CD4-positive, alpha-beta memory T cell (primary cell): Measurements from ENCODE around the gene NAA15. TPM values are rescaled to one million over a fixed set of nuclear protein-coding genes. Genes with fewer than 3 reads are reported as not detected.

Experiments
- CTCF ChIA-PET: fragments of 350-600 bp; sonication (Branson Sonifier 250); formaldehyde crosslinking; loops from one replicate; lab custom pipeline; 2021; ENCODE audit warnings: inconsistent platforms; ENCODE audit not compliant: partially characterized antibody; lab: Charles Lee
- POLR2A ChIA-PET: fragments of 350-600 bp; sonication (Branson Sonifier 250); formaldehyde crosslinking; loops from one replicate; lab custom pipeline; 2021; ENCODE audit not compliant: partially characterized antibody; lab: Charles Lee
- DNase-seq, 5 donors: peaks; one replicate each; pipeline versions ENCODE4 v3.0.0 to v3.0.0-alpha.2; 2020 to 2022; ENCODE audit warnings: mixed read lengths in 1 of 5
- H3K27ac ChIP-seq: one replicate; pipeline ENCODE4 v1.7.0; 2013; ENCODE audit warnings: low read depth, low read length
- H3K27me3 ChIP-seq: 2 replicates; pipeline ENCODE4 v1.7.0; 2013; ENCODE audit warnings: mild to moderate bottlenecking, low read length, moderate library complexity; ENCODE audit not compliant: insufficient read depth
- H3K36me3 ChIP-seq: 2 replicates; pipeline ENCODE4 v1.7.0; 2013; ENCODE audit warnings: mild to moderate bottlenecking, low read length, moderate library complexity; ENCODE audit not compliant: insufficient read depth
- H3K4me1 ChIP-seq: 2 replicates; pipeline ENCODE4 v1.7.0; 2013; ENCODE audit warnings: mild to moderate bottlenecking, low read length, moderate library complexity; ENCODE audit not compliant: insufficient read depth
- H3K4me3 ChIP-seq, 2 donors: one replicate each; pipeline ENCODE4 v1.7.0; 2013; ENCODE audit warnings: low read length in 2 of 2, mild to moderate bottlenecking in 1 of 2
- H3K9me3 ChIP-seq, 2 donors: one replicate each; pipeline ENCODE4 v1.7.0; 2013; ENCODE audit warnings: low read length in 2 of 2, control low read depth in 1 of 2; ENCODE audit not compliant: control insufficient read depth in 1 of 2
- H3K27ac Mint-ChIP-seq, 7 donors: one replicate each; pipeline ENCODE4 v1.8.0; 2020 to 2021; ENCODE audit warnings: mixed read lengths in 7 of 7, mild to moderate bottlenecking in 6 of 7, inconsistent platforms in 3 of 7, moderate library complexity in 3 of 7
- H3K27me3 Mint-ChIP-seq, 2 donors: one replicate each; pipeline ENCODE4 v1.8.0; 2020 to 2021; ENCODE audit warnings: mixed read lengths in 2 of 2
- H3K36me3 Mint-ChIP-seq, 2 donors: one replicate each; pipeline ENCODE4 v1.8.0; 2020 to 2021; ENCODE audit warnings: mixed read lengths in 2 of 2, inconsistent platforms in 1 of 2, mild to moderate bottlenecking in 1 of 2
- H3K4me1 Mint-ChIP-seq, 4 donors: one replicate each; pipeline ENCODE4 v1.8.0; 2020 to 2021; ENCODE audit warnings: mixed read lengths in 4 of 4, mild to moderate bottlenecking in 1 of 4
- H3K4me3 Mint-ChIP-seq, 8 donors: one replicate each; pipeline ENCODE4 v1.8.0; 2020 to 2021; ENCODE audit warnings: mixed read lengths in 8 of 8, mild to moderate bottlenecking in 7 of 8, moderate library complexity in 6 of 8, inconsistent platforms in 3 of 8
- H3K9me3 Mint-ChIP-seq, 8 donors: one replicate each; pipeline ENCODE4 v1.8.0; 2020 to 2021; ENCODE audit warnings: mixed read lengths in 8 of 8, mild to moderate bottlenecking in 5 of 8, inconsistent platforms in 3 of 8, moderate library complexity in 1 of 8
- intact Hi-C: fragments of 100-400 bp; cut with micrococcal nuclease; formaldehyde crosslinking; loops from one replicate; pipeline ENCODE4 v1.15.1; 2023
- polyA plus RNA-seq, 2 donors: library from polyadenylated mRNA; unstranded; fragments of 300-500 nt; fragmentation: Illumina TruSeq; gene quantifications; one replicate each; pipeline ENCODE4 v1.2.3, GENCODE V29; 2021
- total RNA-seq, 2 experiments: library from RNA; stranded (reverse); gene quantifications; one replicate each; pipeline ENCODE4 v1.2.3, GENCODE V29; 2021

NAA15 gene
- total and polyA plus RNA-seq, 4 experiments from 2014 or later = 18.6 to 47.7 (median 46.2) TPM

DNA sequence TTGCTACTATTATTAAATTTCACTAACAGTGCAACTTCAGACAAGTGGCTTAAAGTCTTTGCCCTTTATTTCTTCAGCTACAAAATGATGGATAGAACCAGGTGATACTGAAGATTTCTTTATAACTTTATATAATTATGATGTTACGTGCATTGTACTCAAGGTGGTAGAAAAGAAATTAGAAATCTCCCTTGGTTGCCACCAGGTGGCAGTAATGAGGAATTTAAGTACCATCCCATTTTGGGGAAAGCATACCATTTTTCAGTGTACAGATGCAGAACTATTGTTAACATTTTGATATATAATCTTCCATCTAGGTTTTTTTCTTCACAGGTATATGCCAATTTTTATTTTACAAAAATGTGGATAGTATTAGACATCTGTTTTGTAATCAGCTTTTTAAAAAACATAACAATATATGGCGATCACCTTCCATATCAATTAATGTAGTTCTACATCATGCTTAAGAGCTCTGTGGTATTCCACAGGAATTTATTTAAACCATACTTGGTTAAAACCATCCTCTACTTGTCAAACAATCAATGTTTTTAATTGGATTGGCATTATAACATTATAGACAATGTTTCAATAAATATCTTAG, 114.9 kb downstream of the NAA15 start:
- Mint-ChIP-seq H3K27ac (no peak overlapping the region), H3K4me3 (no peak overlapping the region), H3K9me3 (peaks cover 0 to 20% (median 12%) of the 10 kb centered on the region in 8 donors), H3K36me3 (peaks cover 21 to 45% of the 10 kb centered on the region in 2 donors), H3K4me1 (peaks cover 4 to 17% (median 5%) of the 10 kb centered on the region in 4 donors), H3K27me3 (no peaks in the 10 kb centered on the region)
- H3K36me3 ChIP-seq = no peaks in the 10 kb centered on the region
- CTCF ChIA-PET = interaction anchor here (0.7 to 1.9 kb wide), 10 partner anchors 9 to 407 kb away, joined by 3 to 6 read pairs (median 3); no protein-coding TSS in a partner anchor
- H3K27ac ChIP-seq = no peak overlapping the region
- intact Hi-C loops = loop anchor here (1.0 to 10.0 kb wide), 5 partner anchors 37 to 381 kb away; no protein-coding TSS in a partner anchor
- H3K4me1 ChIP-seq = no peaks in the 10 kb centered on the region
- no peaks in the 10 kb centered on the region for H3K27me3 ChIP-seq
- no peak overlapping the region for H3K4me3 ChIP-seq
- H3K9me3 ChIP-seq = no peaks in the 10 kb centered on the region
- peak in 4 of 5 donors; percentile 28 to 47 (median 42) for DNase-seq
- POLR2A ChIA-PET = interaction anchor here (0.8 to 1.0 kb wide), 2 partner anchors 37 to 115 kb away, joined by 3 read pairs; partner anchors contain the start of gene NAA15

DNA sequence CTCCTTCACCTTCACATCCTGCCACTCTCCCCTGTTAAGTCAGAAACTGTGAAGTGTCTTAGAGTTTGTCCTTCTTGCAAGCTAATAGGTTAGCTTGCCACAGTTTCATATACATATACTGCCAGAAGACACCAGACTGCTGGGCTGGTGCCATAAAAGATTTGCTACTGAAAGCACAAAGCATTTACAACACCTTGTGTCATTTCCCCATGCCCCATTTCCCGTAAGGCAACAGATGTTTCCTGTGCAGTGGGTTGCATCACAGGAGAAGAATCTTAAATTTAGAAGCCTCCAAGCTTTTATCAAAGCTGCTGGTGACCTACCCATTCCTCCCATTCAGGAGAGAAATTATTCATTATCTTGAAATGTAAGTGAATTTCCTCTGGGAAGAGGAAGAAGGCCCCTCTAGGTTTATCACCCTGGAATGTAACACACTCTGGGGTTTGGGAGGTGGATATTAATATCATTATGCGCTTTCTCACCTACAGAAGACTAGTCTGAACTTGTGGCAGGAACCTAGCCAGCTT, 118.1 kb downstream of the NAA15 start:
- DNase-seq = peak in 1 of 5 donors; percentile 14
- Mint-ChIP-seq H3K9me3 (peaks cover 0 to 28% (median 16%) of the 10 kb centered on the region in 8 donors), H3K27me3 (no peaks in the 10 kb centered on the region), H3K36me3 (peaks cover 9 to 46% of the 10 kb centered on the region in 2 donors), H3K4me1 (peaks cover 3 to 17% (median 4%) of the 10 kb centered on the region in 4 donors), H3K4me3 (no peak overlapping the region), H3K27ac (peak overlapping the region in 4 of 7 donors; percentile 29 to 82 (median 61))
- Histone ChIP-seq H3K9me3 (no peaks in the 10 kb centered on the region), H3K4me1 (no peaks in the 10 kb centered on the region), H3K36me3 (no peaks in the 10 kb centered on the region), H3K27me3 (no peaks in the 10 kb centered on the region), H3K4me3 (no peak overlapping the region), H3K27ac (no peak overlapping the region)
- ChIA-PET CTCF (interaction anchor here (1.1 to 2.1 kb wide), 2 partner anchors 33 to 234 kb away, joined by 3 to 8 read pairs; no protein-coding TSS in a partner anchor), POLR2A (no interaction called here)
- intact Hi-C loops = loop anchor here (10.0 kb wide), 1 partner anchor 385 kb away; no protein-coding TSS in a partner anchor

DNA sequence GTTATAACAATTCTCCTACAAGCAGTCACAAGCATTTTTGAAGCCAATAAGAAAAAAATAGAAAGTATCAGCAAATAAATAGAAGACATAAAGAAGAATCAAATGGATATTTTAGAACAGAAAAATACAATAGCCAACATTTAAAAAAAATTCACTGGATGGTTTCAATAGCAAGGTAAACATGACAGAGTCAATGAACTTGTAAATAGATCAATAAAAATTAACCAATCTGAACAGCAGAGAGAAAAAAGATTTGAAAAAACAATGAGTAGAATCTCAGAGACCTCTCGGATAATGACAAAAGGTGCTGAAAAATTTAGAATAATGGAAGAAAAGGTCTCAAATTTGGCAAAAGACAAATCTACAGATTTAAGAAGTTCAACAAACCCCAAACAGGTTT, 119.3 kb downstream of the NAA15 start:
- POLR2A ChIA-PET = no interaction called here

DNA sequence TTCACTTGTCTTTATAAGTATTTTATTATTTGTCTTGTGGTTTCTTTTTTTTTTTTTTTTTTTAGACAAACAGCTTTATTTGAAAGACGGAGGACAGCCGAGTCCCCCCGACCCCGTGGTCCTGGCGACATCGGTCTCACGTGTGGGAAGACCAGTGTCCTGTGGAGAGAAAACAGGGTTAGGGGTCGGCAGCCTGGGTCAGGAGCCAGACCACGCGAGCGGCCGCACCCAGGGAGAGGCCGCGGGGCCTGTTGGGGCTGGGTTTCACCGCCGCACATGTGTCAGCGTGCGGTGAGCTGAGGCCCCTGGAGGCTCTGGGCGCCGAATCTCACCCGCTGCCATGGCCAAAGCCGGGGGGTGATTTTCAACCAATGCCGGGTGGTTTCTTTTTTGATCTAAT, 134.8 kb downstream of the NAA15 start:
- H3K4me3 ChIP-seq = no peak overlapping the region
- intact Hi-C loops = no loop called here
- Mint-ChIP-seq H3K27ac (no peak overlapping the region), H3K9me3 (peaks cover 1 to 49% (median 31%) of the 10 kb centered on the region in 8 donors), H3K36me3 (peaks cover 38 to 62% of the 10 kb centered on the region in 2 donors), H3K4me3 (no peak overlapping the region), H3K27me3 (no peaks in the 10 kb centered on the region), H3K4me1 (peaks cover 0 to 3% (median 0%) of the 10 kb centered on the region in 4 donors)
- peaks cover 0 to 10% of the 10 kb centered on the region in 2 donors for H3K9me3 ChIP-seq
- ChIA-PET CTCF (interaction anchor here (0.8 kb wide), 1 partner anchor 69 kb away, joined by 3 read pairs; no protein-coding TSS in a partner anchor), POLR2A (no interaction called here)
- H3K27ac ChIP-seq = no peak overlapping the region
- H3K36me3 ChIP-seq = no peaks in the 10 kb centered on the region
- no peaks in the 10 kb centered on the region for H3K27me3 ChIP-seq
- DNase-seq = no peak
- no peaks in the 10 kb centered on the region for H3K4me1 ChIP-seq

More for the DNA sequence above, 119.3 kb downstream of the NAA15 start:
- no peak overlapping the region for H3K4me3 Mint-ChIP-seq
- no peaks in the 10 kb centered on the region for H3K9me3 ChIP-seq
- no peaks in the 10 kb centered on the region for H3K27me3 ChIP-seq
- intact Hi-C loops = no loop called here
- H3K27ac ChIP-seq = no peak overlapping the region
- H3K4me3 ChIP-seq = no peak overlapping the region
- no peaks in the 10 kb centered on the region for H3K36me3 ChIP-seq
- no peak for DNase-seq
- H3K4me1 ChIP-seq = no peaks in the 10 kb centered on the region
- H3K4me1 Mint-ChIP-seq = peaks cover 3 to 17% (median 4%) of the 10 kb centered on the region in 4 donors
- peaks cover 0 to 23% (median 6%) of the 10 kb centered on the region in 8 donors for H3K9me3 Mint-ChIP-seq
- H3K27me3 Mint-ChIP-seq = no peaks in the 10 kb centered on the region
- CTCF ChIA-PET = no interaction called here
- H3K27ac Mint-ChIP-seq = peak overlapping the region in 3 of 7 donors; percentile 2 to 57 (median 2)
- peaks cover 5 to 35% of the 10 kb centered on the region in 2 donors for H3K36me3 Mint-ChIP-seq

DNA sequence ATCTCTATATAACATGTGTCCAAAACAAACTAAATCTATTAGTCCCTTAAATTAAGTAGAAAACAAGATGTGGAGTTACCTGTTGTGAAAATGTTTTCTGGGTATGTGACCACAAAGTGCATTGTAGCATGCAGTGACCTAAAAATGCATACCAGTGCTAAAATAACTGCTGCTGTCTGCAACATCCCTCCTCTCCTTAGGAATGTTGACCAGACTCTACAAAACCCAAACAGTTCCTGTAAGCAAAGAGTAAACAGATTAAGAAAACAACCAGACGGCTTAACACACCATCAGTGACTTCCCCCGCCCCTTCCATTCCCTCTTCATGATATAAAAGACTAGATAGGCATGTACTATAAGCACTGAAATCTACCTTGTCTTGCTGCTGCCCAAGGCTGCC, 136.8 kb downstream of the NAA15 start:
- POLR2A ChIA-PET = no interaction called here
- Histone ChIP-seq H3K27ac (no peak overlapping the region), H3K27me3 (no peaks in the 10 kb centered on the region), H3K4me3 (no peak overlapping the region), H3K9me3 (peaks cover 0 to 10% of the 10 kb centered on the region in 2 donors), H3K36me3 (no peaks in the 10 kb centered on the region), H3K4me1 (no peaks in the 10 kb centered on the region)
- Mint-ChIP-seq H3K9me3 (peaks cover 1 to 39% (median 29%) of the 10 kb centered on the region in 8 donors), H3K27me3 (no peaks in the 10 kb centered on the region), H3K4me1 (peaks cover 0 to 3% (median 0%) of the 10 kb centered on the region in 4 donors), H3K36me3 (peaks cover 37 to 55% of the 10 kb centered on the region in 2 donors), H3K27ac (no peak overlapping the region), H3K4me3 (no peak overlapping the region)
- CTCF ChIA-PET = interaction anchor here (0.8 kb wide), 1 partner anchor 98 kb away, joined by 3 read pairs; no protein-coding TSS in a partner anchor
- intact Hi-C loops = no loop called here
- no peak for DNase-seq

DNA sequence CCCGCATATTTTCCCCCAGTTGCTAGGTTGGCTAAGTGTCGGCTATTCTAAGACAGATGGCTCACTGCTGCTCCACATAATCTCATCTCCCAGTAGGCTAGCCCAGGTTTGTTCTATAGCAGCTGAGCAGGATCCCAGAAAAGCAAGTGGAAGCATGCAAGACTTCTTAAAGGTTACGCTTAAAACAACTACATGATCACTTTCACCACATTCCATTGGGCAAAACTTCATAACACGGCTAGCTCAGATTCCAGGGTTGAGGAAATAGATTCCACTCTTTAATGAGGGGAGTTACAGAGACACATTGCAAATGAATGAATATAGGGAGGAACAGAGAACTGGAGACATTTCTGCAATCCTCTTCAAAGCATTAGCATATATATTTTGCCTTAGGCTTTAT, 139.7 kb downstream of the NAA15 start:
- H3K27me3 ChIP-seq = no peaks in the 10 kb centered on the region
- H3K27ac Mint-ChIP-seq = no peak overlapping the region
- intact Hi-C loops = no loop called here
- ChIA-PET CTCF (no interaction called here), POLR2A (interaction anchor here (1.4 kb wide), 1 partner anchor 12 kb away, joined by 3 read pairs; no protein-coding TSS in a partner anchor)
- no peaks in the 10 kb centered on the region for H3K27me3 Mint-ChIP-seq
- peaks cover 0 to 6% of the 10 kb centered on the region in 2 donors for H3K9me3 ChIP-seq
- no peak overlapping the region for H3K4me3 ChIP-seq
- no peak for DNase-seq
- H3K36me3 ChIP-seq = no peaks in the 10 kb centered on the region
- no peak overlapping the region for H3K27ac ChIP-seq
- no peaks in the 10 kb centered on the region for H3K4me1 ChIP-seq
- no peak overlapping the region for H3K4me3 Mint-ChIP-seq
- peaks cover 0 to 36% (median 28%) of the 10 kb centered on the region in 8 donors for H3K9me3 Mint-ChIP-seq
- no peaks in the 10 kb centered on the region for H3K4me1 Mint-ChIP-seq
- H3K36me3 Mint-ChIP-seq = peaks cover 31 to 56% of the 10 kb centered on the region in 2 donors

DNA sequence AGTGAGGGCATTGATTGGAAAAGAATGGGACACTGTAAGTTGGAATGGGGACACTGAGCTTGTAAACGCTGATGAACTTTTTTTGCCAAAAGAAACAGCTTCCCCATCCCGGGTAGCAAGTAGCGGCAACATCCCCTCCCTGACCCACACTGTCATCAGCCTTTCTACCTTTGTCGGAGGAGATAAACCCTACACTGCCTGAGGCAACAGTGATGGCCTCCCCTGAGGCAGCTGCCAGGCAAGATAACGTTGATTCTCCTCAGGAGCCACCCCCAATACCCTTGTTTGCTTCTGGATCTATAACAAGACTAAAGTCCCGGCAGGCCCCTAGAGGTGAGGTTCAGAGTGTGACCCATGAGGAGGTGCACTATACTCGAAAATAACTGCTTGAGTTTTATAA, 142.4 kb downstream of the NAA15 start:
- H3K27ac Mint-ChIP-seq = peak overlapping the region in 1 of 7 donors; percentile 16
- DNase-seq = peak in 1 of 5 donors; percentile 2
- CTCF ChIA-PET = interaction anchor here (0.8 kb wide), 1 partner anchor 10 kb away, joined by 3 read pairs; no protein-coding TSS in a partner anchor
- H3K27me3 Mint-ChIP-seq = no peaks in the 10 kb centered on the region
- POLR2A ChIA-PET = interaction anchor here (2.0 kb wide), 1 partner anchor 10 kb away, joined by 7 read pairs; no protein-coding TSS in a partner anchor
- no peak overlapping the region for H3K4me3 Mint-ChIP-seq
- Histone ChIP-seq H3K4me1 (no peaks in the 10 kb centered on the region), H3K27ac (no peak overlapping the region), H3K27me3 (no peaks in the 10 kb centered on the region), H3K9me3 (peaks cover 0 to 6% of the 10 kb centered on the region in 2 donors), H3K4me3 (no peak overlapping the region), H3K36me3 (no peaks in the 10 kb centered on the region)
- H3K9me3 Mint-ChIP-seq = peaks cover 0 to 23% (median 17%) of the 10 kb centered on the region in 8 donors
- peaks cover 19 to 39% of the 10 kb centered on the region in 2 donors for H3K36me3 Mint-ChIP-seq
- peaks cover 1 to 3% (median 2%) of the 10 kb centered on the region in 4 donors for H3K4me1 Mint-ChIP-seq
- intact Hi-C loops = no loop called here
